CD4-positive, alpha-beta T cell treated with Interleukin-4 for 1 hour (primary cell): ENCODE measurements around the gene ARHGAP18.

ENCODE experiments used
- DNase-seq, 2 donors: peaks; one replicate each; pipeline ENCODE4 v3.0.0-alpha.2; 2020 to 2022

ARHGAP18 gene

GRCh38 chr6:129686941-129687627 lies 22.9 kb downstream of the ARHGAP18 start:
- DNase-seq = peak; percentile 56 to 65

- DNase-seq = no peak
Measured at GRCh38 chr6:129685662-129686031, 24.3 kb downstream of the ARHGAP18 start.

- no peak for DNase-seq
Measured at GRCh38 chr6:129684903-129685661, 24.9 kb downstream of the ARHGAP18 start.

GRCh38 chr6:129684323-129684884 lies 25.6 kb downstream of the ARHGAP18 start:
- no peak for DNase-seq

GRCh38 chr6:129683601-129684322 lies 26.2 kb downstream of the ARHGAP18 start:
- peak; percentile 74 to 83 for DNase-seq

GRCh38 chr6:129681913-129682205 lies 28.1 kb downstream of the ARHGAP18 start:
- no peak for DNase-seq

GRCh38 chr6:129680633-129681032 lies 29.3 kb downstream of the ARHGAP18 start:
- no peak for DNase-seq

- DNase-seq = no peak
Measured at GRCh38 chr6:129679758-129680157, 30.2 kb downstream of the ARHGAP18 start.

- no peak for DNase-seq
Measured at GRCh38 chr6:129679275-129679674, 30.7 kb downstream of the ARHGAP18 start.

GRCh38 chr6:129678463-129678862 lies 31.5 kb downstream of the ARHGAP18 start:
- DNase-seq = no peak

- DNase-seq = no peak
Measured at GRCh38 chr6:129677620-129678325, 32.2 kb downstream of the ARHGAP18 start.

- DNase-seq = no peak
Measured at GRCh38 chr6:129675669-129676472, 34.1 kb downstream of the ARHGAP18 start.

- DNase-seq = no peak
Measured at GRCh38 chr6:129673748-129674147, 36.2 kb downstream of the ARHGAP18 start.

GRCh38 chr6:129672881-129673631 lies 36.9 kb downstream of the ARHGAP18 start:
- DNase-seq = peak; percentile 17 to 62

GRCh38 chr6:129672341-129672682 lies 37.7 kb downstream of the ARHGAP18 start:
- DNase-seq = no peak

GRCh38 chr6:129671442-129672340 lies 38.3 kb downstream of the ARHGAP18 start:
- DNase-seq = peak; percentile 67 to 85

- no peak for DNase-seq
Measured at GRCh38 chr6:129670634-129671033, 39.3 kb downstream of the ARHGAP18 start.

- DNase-seq = no peak
Measured at GRCh38 chr6:129667621-129668020, 42.4 kb downstream of the ARHGAP18 start.

GRCh38 chr6:129667034-129667433 lies 42.9 kb downstream of the ARHGAP18 start:
- DNase-seq = no peak

GRCh38 chr6:129665555-129665954 lies 44.4 kb downstream of the ARHGAP18 start:
- no peak for DNase-seq
